ENCODE results near the gene RNF141.

Gene RNF141

GRCh38 chr11:10539339-10539738 lies 1.6 kb downstream of the RNF141 start:
- TF ChIP-seq CTCF (conservative IDR thresholded peaks at IDR 0.05; ENCODE audit: low read depth, low read length): no peak
- H3K4me3 ChIP-seq (ENCODE audit: low read length): no peak overlapping the region
- DNase-seq (ENCODE audit: low read depth): no peak

- DNase-seq (ENCODE audit: low read depth): no peak
- TF ChIP-seq CTCF (conservative IDR thresholded peaks at IDR 0.05; ENCODE audit: low read depth, low read length): no peak
- H3K4me3 ChIP-seq (ENCODE audit: low read length): no peak overlapping the region
Observed at GRCh38 chr11:10538924-10539323, 2.1 kb downstream of the RNF141 start.

- no peak for DNase-seq (ENCODE audit: low read depth)
- no peak for TF ChIP-seq CTCF (conservative IDR thresholded peaks at IDR 0.05; ENCODE audit: low read depth, low read length)
- no peak overlapping the region for H3K4me3 ChIP-seq (ENCODE audit: low read length)
Observed at GRCh38 chr11:10537600-10537999, 3.4 kb downstream of the RNF141 start.

GRCh38 chr11:10534316-10534715 lies 6.7 kb downstream of the RNF141 start:
- no peak overlapping the region for H3K4me3 ChIP-seq (ENCODE audit: low read length)
- no peak for TF ChIP-seq CTCF (conservative IDR thresholded peaks at IDR 0.05; ENCODE audit: low read depth, low read length)
- DNase-seq (ENCODE audit: low read depth): no peak

GRCh38 chr11:10533323-10533722 lies 7.7 kb downstream of the RNF141 start:
- DNase-seq (ENCODE audit: low read depth): no peak

GRCh38 chr11:10532526-10532925 lies 8.5 kb downstream of the RNF141 start:
- no peak overlapping the region for H3K4me3 ChIP-seq (ENCODE audit: low read length)
- DNase-seq (ENCODE audit: low read depth): no peak
- no peak for TF ChIP-seq CTCF (conservative IDR thresholded peaks at IDR 0.05; ENCODE audit: low read depth, low read length)

More at GRCh38 chr11:10533323-10533722, 7.7 kb downstream of the RNF141 start:
- TF ChIP-seq CTCF (conservative IDR thresholded peaks at IDR 0.05; ENCODE audit: low read depth, low read length): no peak
- H3K4me3 ChIP-seq (ENCODE audit: low read length): no peak overlapping the region

- TF ChIP-seq CTCF (conservative IDR thresholded peaks at IDR 0.05; ENCODE audit: low read depth, low read length): no peak
- no peak overlapping the region for H3K4me3 ChIP-seq (ENCODE audit: low read length)
- peak; percentile 53 for DNase-seq (ENCODE audit: low read depth)
Observed at GRCh38 chr11:10529279-10529678, 11.7 kb downstream of the RNF141 start.
